ENCODE results near the gene PROX1.

DNA sequence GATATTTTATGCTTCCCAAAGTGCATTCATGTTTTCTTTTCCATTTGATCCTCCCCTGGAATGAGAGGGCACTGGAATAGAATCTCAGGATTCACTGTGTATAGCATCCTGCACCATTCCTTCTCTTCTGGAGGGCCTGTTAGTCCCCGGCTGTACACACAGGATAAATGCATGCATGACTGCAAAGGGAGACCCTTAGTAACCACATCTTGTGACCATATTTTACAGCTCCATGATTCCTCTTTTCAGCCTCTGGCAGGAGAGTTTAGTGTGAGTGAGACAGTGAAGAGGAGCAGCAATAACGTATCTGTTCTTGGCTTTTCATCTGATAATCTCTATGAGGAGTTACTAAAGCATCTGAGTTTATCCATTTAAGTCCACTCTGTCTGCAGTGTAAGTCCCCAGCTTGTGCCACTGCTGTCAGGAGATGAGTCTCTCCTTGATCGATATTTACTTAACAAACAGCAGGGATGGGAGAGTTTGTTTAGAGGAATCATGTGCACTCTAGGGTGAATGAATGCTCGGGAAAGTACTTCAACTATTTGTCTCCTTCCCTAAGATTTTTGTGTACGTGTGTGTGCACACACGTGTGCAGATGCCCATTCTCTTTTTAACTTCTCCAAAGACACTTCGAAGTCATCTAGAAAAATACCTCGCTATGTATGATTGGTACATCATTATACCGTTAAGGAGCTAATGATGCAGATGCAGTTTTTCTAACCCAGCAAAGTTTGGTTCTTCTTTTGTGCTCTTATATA, 41.1 kb downstream of the PROX1 start:
- TF ChIP-seq, protein P1, sequence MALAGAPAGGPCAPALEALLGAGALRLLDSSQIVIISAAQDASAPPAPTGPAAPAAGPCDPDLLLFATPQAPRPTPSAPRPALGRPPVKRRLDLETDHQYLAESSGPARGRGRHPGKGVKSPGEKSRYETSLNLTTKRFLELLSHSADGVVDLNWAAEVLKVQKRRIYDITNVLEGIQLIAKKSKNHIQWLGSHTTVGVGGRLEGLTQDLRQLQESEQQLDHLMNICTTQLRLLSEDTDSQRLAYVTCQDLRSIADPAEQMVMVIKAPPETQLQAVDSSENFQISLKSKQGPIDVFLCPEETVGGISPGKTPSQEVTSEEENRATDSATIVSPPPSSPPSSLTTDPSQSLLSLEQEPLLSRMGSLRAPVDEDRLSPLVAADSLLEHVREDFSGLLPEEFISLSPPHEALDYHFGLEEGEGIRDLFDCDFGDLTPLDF (CRISPR knock-in tag; IDR thresholded peaks at IDR 0.05), result no peak
- TF ChIP-seq, protein P2, sequence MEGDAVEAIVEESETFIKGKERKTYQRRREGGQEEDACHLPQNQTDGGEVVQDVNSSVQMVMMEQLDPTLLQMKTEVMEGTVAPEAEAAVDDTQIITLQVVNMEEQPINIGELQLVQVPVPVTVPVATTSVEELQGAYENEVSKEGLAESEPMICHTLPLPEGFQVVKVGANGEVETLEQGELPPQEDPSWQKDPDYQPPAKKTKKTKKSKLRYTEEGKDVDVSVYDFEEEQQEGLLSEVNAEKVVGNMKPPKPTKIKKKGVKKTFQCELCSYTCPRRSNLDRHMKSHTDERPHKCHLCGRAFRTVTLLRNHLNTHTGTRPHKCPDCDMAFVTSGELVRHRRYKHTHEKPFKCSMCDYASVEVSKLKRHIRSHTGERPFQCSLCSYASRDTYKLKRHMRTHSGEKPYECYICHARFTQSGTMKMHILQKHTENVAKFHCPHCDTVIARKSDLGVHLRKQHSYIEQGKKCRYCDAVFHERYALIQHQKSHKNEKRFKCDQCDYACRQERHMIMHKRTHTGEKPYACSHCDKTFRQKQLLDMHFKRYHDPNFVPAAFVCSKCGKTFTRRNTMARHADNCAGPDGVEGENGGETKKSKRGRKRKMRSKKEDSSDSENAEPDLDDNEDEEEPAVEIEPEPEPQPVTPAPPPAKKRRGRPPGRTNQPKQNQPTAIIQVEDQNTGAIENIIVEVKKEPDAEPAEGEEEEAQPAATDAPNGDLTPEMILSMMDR (IDR thresholded peaks at IDR 0.05), result no peak
- TF ChIP-seq, protein P3, sequence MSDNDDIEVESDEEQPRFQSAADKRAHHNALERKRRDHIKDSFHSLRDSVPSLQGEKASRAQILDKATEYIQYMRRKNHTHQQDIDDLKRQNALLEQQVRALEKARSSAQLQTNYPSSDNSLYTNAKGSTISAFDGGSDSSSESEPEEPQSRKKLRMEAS (CRISPR knock-in tag; IDR thresholded peaks at IDR 0.05), result no peak
- TF ChIP-seq, protein P4, sequence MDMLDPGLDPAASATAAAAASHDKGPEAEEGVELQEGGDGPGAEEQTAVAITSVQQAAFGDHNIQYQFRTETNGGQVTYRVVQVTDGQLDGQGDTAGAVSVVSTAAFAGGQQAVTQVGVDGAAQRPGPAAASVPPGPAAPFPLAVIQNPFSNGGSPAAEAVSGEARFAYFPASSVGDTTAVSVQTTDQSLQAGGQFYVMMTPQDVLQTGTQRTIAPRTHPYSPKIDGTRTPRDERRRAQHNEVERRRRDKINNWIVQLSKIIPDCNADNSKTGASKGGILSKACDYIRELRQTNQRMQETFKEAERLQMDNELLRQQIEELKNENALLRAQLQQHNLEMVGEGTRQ (CRISPR knock-in tag; IDR thresholded peaks at IDR 0.05), result no peak
- no peak for TF ChIP-seq ESRRA (CRISPR knock-in tag; IDR thresholded peaks at IDR 0.05; ENCODE audit: borderline replicate concordance)
- no peak for TF ChIP-seq OVOL2 (CRISPR knock-in tag; IDR thresholded peaks at IDR 0.05; ENCODE audit: borderline replicate concordance)
- TF ChIP-seq FOXJ3 (CRISPR knock-in tag; IDR thresholded peaks at IDR 0.05; ENCODE audit: borderline replicate concordance), result no peak
- TF ChIP-seq ZNF416 (CRISPR knock-in tag; IDR thresholded peaks at IDR 0.05), result no peak
- TF ChIP-seq, protein P5, sequence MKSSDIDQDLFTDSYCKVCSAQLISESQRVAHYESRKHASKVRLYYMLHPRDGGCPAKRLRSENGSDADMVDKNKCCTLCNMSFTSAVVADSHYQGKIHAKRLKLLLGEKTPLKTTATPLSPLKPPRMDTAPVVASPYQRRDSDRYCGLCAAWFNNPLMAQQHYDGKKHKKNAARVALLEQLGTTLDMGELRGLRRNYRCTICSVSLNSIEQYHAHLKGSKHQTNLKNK (CRISPR knock-in tag; IDR thresholded peaks at IDR 0.05), result no peak
- peak; percentile 16; the same call in 1 of the 2 replicates for TF ChIP-seq GABPB1 (CRISPR knock-in tag; IDR thresholded peaks at IDR 0.05)
- TF ChIP-seq, protein P6, sequence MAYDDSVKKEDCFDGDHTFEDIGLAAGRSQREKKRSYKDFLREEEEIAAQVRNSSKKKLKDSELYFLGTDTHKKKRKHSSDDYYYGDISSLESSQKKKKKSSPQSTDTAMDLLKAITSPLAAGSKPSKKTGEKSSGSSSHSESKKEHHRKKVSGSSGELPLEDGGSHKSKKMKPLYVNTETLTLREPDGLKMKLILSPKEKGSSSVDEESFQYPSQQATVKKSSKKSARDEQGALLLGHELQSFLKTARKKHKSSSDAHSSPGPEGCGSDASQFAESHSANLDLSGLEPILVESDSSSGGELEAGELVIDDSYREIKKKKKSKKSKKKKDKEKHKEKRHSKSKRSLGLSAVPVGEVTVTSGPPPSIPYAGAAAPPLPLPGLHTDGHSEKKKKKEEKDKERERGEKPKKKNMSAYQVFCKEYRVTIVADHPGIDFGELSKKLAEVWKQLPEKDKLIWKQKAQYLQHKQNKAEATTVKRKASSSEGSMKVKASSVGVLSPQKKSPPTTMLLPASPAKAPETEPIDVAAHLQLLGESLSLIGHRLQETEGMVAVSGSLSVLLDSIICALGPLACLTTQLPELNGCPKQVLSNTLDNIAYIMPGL (CRISPR knock-in tag; IDR thresholded peaks at IDR 0.05), result no peak
- TF ChIP-seq SP1 (CRISPR knock-in tag; conservative IDR thresholded peaks at IDR 0.05), result no peak
- TF ChIP-seq NFYB (CRISPR knock-in tag; conservative IDR thresholded peaks at IDR 0.05; ENCODE audit: low read depth), result no peak

All from WTC11 (cell line).